Epithelial cell of esophagus (primary cell): ENCODE results near the gene ASCC3.
A peak's percentile ranks its signal among the peaks of the same experiment; 100 is the strongest.
"Not testable (repeated sequence)": the region's sequence is repeated elsewhere in the genome, so short reads cannot be mapped to it uniquely, and the experiment has no call there.

Experiments
- DNase-seq: peaks from one replicate; pipeline ENCODE4 v3.0.0; 2010; ENCODE audit warnings: low read depth
- H3K4me3 ChIP-seq: 2 replicates; pipeline ENCODE4 v1.5.1; 2011; ENCODE audit warnings: mild to moderate bottlenecking, low read length, control low read depth
- CTCF ChIP-seq: IDR thresholded peaks from 2 replicates; pipeline ENCODE4 v1.5.1; 2011; ENCODE audit warnings: low read depth, mild to moderate bottlenecking, low read length, control low read depth, inconsistent platforms; ENCODE audit not compliant: insufficient read depth; ENCODE audit errors: missing control alignments

Gene ASCC3

GRCh38 chr6:100665041-100665380 lies 216.1 kb downstream of the ASCC3 start:
- no peak for TF ChIP-seq CTCF
- no peak for DNase-seq
- H3K4me3 ChIP-seq: no peak overlapping the region

- H3K4me3 ChIP-seq: no peak overlapping the region
- peak; percentile 51 for TF ChIP-seq CTCF
- DNase-seq: peak; percentile 51
Observed at GRCh38 chr6:100664274-100665040, 216.7 kb downstream of the ASCC3 start.

GRCh38 chr6:100663219-100663863 lies 217.8 kb downstream of the ASCC3 start:
- no peak for TF ChIP-seq CTCF
- peak; percentile 72 for DNase-seq
- no peak overlapping the region for H3K4me3 ChIP-seq

- H3K4me3 ChIP-seq: no peak overlapping the region
- TF ChIP-seq CTCF: no peak
- DNase-seq: no peak
Observed at GRCh38 chr6:100662264-100662663, 218.9 kb downstream of the ASCC3 start.

GRCh38 chr6:100658486-100658885 lies 222.6 kb downstream of the ASCC3 start:
- no peak for TF ChIP-seq CTCF
- no peak for DNase-seq
- no peak overlapping the region for H3K4me3 ChIP-seq

- peak; percentile 27 for TF ChIP-seq CTCF
- peak; percentile 10 for DNase-seq
- no peak overlapping the region for H3K4me3 ChIP-seq
Observed at GRCh38 chr6:100657678-100658330, 223.3 kb downstream of the ASCC3 start.

GRCh38 chr6:100641147-100641546 lies 240.0 kb downstream of the ASCC3 start:
- H3K4me3 ChIP-seq, DNase-seq: not testable (repeated sequence)
